ENCODE data around the gene CD247.

Gene CD247

DNA sequence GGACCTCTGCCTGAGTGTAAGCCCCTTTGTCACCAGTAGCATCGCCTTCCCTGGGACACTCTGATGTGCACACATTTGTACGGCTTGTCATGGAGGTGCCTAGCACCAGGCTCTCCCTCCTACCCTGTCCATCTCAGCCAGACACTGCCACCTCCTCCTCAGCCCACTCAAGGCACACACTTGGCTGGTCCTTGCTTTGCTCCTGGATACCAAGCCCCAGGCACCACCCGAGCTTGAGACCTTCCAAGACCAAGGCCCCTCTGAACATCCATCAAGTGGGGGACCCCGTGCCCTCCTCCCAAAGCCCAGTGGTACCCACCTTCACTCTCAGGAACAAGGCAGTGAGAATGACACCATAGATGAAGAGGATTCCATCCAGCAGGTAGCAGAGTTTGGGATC is 78.0 kb downstream of the CD247 start:
- DNase-seq (ENCODE audit: low read depth in 2 of 2) = no peak

DNA sequence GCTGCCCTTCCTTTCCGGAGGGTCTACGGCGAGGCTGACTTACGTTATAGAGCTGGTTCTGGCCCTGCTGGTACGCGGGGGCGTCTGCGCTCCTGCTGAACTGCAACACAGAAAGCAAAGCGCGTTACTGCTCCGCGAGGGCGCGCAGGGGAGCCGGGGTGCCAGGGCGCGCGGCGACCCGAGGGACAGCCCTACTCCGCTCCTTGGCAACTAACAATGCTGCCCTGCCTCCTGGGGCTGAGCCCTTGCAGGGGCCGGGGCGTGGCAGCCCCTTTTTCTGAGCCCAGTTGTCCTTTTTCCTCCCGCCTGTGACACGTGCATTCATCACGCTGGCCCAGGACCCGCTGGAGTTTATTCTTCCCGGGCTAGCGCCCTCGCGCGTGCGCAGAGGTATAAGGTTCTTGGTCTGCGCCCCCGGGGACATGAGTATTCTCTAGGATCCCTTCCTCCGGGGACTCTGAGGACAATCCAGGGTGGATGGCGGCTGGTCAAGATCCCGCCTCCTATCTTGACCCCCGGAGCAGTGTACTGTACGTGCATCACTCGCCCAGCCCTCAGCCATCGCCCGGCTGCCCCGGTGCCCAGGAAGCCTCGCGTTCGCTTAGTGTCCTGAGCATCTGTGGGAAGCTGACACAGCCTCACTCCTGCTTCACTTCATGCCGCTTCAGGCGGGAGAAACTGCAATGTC is 78.9 kb downstream of the CD247 start:
- no peak for DNase-seq (ENCODE audit: low read depth in 2 of 2)

GRCh38 chr1:167438171-167439138 is 79.9 kb downstream of the CD247 start:
- DNase-seq (ENCODE audit: low read depth in 2 of 2) = no peak

DNA sequence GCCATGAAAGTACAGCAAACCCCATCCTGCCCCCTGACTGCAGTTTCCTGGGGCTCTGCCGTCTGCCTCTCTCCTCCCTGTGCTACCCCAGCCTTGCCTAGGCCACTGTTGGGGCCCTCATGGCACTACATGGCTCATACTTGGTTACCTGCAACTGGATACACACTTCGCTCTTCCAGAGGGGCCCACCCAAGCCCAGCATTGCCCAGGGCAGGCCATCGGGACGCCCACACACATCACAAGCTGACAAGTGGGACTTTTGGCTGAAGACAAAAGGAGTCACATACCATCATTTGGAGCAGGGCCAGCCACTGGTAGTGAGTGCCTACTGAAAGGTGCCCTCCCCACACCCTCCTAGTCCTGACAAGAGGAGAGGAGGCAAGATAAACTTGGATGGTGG is 82.8 kb downstream of the CD247 start:
- DNase-seq (ENCODE audit: low read depth in 2 of 2) = no peak

GRCh38 chr1:167434306-167434705 is 84.0 kb downstream of the CD247 start:
- DNase-seq (ENCODE audit: low read depth in 2 of 2) = no peak

- DNase-seq (ENCODE audit: low read depth in 2 of 2) = no peak
These were observed 84.4 kb downstream of the CD247 start for GRCh38 chr1:167433884-167434283.

DNA sequence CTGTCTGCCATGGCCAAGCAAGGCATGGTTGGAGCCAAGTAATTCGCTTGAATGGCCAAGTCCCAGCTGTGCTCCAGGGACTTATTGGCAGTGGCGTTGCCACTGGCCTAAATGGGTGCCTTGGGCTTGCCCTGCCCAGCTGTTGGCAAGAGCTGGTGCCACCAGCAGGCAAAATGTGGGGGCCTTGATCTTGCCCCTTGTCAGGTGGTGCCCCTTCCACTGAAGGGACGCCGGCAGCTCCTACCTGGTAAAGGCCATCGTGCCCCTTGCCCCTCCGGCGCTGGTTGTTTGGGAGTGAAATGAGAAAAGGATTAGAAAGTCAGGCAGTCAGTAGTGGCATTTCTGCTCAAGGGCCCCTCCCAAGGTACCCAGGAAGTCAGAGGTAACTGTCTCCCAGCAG is 85.5 kb downstream of the CD247 start:
- no peak for DNase-seq (ENCODE audit: low read depth in 2 of 2)

DNA sequence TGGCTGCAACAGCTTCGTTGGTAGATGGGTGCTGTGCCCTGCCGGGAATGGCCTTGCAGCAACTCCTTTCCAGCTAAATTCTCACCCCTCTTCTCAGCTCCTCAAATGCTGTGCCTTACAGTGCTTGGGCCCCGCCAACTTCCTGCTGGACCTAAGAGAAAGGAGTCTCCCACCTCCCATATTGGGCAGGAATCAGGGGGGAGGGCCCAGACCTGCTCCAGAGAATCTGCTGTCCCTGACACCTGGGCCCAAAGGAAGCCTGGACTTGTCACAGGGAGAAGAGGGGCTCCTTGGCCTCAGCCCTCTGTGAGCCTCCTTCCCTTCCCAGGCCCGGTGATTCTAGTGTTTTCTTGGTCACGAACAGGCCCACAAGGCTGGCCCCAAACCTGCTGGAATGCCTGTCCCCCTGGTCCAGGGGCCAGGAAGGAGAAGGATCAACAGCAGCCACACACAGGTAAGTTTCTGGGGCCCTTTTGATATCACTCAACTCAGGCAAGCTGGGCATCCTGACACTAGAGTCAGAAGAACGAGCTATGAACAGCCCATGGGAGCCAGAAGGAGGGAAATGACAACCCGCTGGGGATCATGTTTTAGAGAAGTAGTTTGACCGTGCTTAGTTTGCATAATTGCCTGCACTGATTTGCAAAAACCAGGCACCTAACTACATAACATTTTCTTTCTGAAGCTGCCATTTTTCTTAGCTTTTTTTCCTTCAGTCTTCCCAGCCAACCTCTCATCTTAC is 86.2 kb downstream of the CD247 start:
- no peak for DNase-seq (ENCODE audit: low read depth in 2 of 2)

- DNase-seq (ENCODE audit: low read depth in 2 of 2) = no peak
These were observed 86.9 kb downstream of the CD247 start for GRCh38 chr1:167431261-167431908.

DNA sequence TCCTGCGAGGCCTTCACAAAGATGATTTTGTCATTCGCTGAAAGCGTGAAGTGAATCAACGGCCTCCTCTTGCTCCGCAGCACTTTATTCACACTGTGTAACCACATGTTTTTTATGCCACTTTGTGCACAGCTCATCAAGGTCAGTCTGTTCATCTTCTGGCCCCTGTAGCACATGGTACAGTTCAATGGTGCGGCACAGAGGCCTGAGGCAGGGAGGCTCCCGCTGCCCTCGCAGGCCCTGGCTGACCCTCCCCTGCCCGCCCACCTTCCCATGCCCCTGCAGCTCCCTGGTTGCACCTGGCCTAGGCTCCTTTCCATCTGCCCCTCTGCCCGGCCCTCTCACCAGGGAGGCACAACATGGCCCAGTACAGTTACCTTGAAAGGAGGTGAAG is 87.5 kb downstream of the CD247 start:
- DNase-seq (ENCODE audit: low read depth in 2 of 2) = no peak

DNA sequence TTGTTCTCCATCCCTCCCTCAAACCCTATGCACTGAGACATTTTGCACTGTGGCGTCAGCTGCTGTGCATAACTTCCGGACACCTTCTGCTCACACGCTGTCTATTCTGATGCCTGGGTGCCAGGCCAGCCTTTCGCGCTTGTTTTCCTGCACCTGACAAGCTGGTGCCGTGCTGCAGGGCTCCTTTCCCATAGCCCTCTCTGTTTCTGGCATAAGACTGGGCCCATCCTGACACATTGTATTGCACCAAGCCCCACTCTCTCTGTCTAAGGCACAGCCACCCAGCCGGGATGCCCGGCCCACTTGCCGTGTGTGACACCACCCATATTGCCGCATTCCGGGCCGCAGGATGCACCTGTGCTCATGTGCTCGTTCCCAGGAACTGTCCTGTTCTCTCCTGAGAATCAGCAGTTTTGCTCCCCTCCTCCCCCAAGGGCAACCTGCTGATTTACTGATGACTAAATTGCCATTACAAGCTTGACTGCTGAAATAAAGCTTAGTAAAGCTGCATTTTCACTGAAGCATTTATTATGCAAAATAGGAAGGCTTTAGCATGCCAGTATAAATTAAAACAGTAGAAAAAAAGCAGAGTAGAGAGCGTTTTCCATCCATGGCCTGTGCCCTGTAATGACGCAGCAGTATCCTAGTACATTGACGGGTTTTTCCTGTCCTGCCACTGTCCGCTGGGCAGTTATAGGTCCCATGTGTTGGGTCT is 88.0 kb downstream of the CD247 start:
- no peak for DNase-seq (ENCODE audit: low read depth in 2 of 2)

- DNase-seq (ENCODE audit: low read depth in 2 of 2) = no peak
These were observed 88.7 kb downstream of the CD247 start for GRCh38 chr1:167429612-167430011.

- no peak for DNase-seq (ENCODE audit: low read depth in 2 of 2)
These were observed 89.9 kb downstream of the CD247 start for GRCh38 chr1:167428395-167428794.

- DNase-seq (ENCODE audit: low read depth in 2 of 2) = no peak
These were observed 90.5 kb downstream of the CD247 start for GRCh38 chr1:167427848-167428247.

- DNase-seq (ENCODE audit: low read depth in 2 of 2) = no peak
These were observed 91.6 kb downstream of the CD247 start for GRCh38 chr1:167426716-167427115.

DNA sequence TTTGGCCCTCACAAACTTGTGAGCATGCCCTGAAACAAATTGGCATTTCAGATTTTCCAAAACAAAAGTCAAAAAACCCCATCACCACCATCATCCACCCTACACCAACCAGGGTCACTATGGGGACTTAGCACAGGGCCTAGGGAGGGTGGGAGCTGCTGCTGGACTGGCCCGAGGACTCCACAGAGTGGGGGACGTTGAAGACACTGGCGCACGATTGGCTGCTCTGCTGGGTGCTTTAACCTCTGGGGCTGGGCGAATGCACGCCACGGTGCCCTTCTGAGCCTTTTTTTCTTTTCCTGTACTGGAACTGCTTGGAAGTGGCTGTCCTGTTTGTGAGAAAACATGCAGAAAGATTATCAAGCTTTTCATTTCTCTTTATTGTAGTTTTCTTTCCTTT is 92.8 kb downstream of the CD247 start:
- no peak for DNase-seq (ENCODE audit: low read depth in 2 of 2)

- DNase-seq (ENCODE audit: low read depth in 2 of 2) = no peak
These were observed 94.4 kb downstream of the CD247 start for GRCh38 chr1:167423684-167424619.

DNA sequence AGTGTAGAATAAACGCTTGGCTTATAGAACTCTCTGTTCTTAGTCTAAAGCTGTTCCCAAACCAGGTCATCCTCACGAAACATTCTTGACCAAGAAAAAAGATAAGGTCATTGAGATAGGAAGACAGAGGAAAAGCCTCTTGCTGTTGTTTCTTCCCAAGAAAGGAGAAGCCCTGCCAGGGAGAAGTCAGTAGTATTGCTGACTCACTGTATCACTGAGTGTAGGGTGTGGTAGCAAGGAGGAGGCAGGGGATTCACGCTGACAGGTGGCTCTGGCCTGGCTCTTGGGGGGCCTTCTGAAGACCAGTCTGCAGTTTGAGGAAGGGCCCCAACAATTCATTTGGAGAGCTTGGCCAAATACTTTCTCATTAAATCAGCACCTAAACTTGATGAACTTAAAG is 97.8 kb downstream of the CD247 start:
- no peak for DNase-seq (ENCODE audit: low read depth in 2 of 2)

- no peak for DNase-seq (ENCODE audit: low read depth in 2 of 2)
These were observed 99.1 kb downstream of the CD247 start for GRCh38 chr1:167419245-167419644.

DNA sequence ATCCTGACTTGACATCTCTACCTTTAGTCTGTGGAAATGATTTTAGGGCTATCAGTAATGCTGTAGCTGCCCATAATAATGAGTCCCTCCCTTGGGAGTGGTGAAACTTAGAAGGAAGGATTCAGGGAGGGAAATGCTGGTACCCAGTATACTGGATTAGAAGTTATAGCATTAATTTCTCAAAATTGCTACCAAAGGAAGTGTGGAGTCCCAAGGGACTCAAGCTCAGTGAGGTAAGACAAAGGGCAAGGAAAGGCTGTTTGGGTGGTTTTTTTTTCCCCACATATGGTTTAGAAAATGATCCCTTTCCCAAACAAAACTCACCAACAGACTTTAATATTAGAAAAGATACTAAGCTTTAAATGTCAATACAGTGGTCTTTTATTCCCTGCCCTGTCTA is 99.9 kb downstream of the CD247 start:
- no peak for DNase-seq (ENCODE audit: low read depth in 2 of 2)
